HepG2 (cell line): ENCODE data around the gene HELZ. TPM values are rescaled to one million over a fixed set of nuclear protein-coding genes. Genes with fewer than 3 reads are reported as not detected.
A peak's percentile ranks its signal among the peaks of the same experiment; 100 is the strongest.

Experiments
- BHLHE40 ChIP-seq: IDR thresholded peaks from 2 replicates; pipeline ENCODE4 v1.6.1; 2011; ENCODE audit warnings: low read length, improper control_type of control experiment
- ELF3 ChIP-seq: IDR thresholded peaks from 2 replicates; pipeline ENCODE4 v1.6.1; 2016; ENCODE audit warnings: missing genetic modification reagents, missing compliant biosample characterization
- GATAD1 ChIP-seq: IDR thresholded peaks from 2 replicates; pipeline ENCODE4 v1.6.1; 2016; ENCODE audit warnings: missing genetic modification reagents, missing compliant biosample characterization
- HOXA3 ChIP-seq: sonication (generic); formaldehyde crosslinking; IDR thresholded peaks from 2 replicates; pipeline ENCODE4 v1.5.0; 2020; ENCODE audit warnings: missing genetic modification reagents
- KAT8 ChIP-seq: IDR thresholded peaks from 2 replicates; pipeline ENCODE4 v1.6.1; 2016; ENCODE audit warnings: missing genetic modification reagents, missing compliant biosample characterization
- KLF6 ChIP-seq: IDR thresholded peaks from 2 replicates; pipeline ENCODE4 v1.8.0; 2016; ENCODE audit warnings: missing biosample characterization, missing genetic modification reagents
- KLF9 ChIP-seq: IDR thresholded peaks from 2 replicates; pipeline ENCODE4 v1.6.1; 2016; ENCODE audit warnings: low read depth
- NBN ChIP-seq: fragments of 450-650 bp; conservative IDR thresholded peaks from 2 replicates; pipeline ENCODE4 v1.6.1; 2017
- NFIC ChIP-seq: IDR thresholded peaks from 2 replicates; pipeline ENCODE4 v1.6.1; 2012; ENCODE audit warnings: mild to moderate bottlenecking, low read length, inconsistent platforms
- RELA ChIP-seq: sonication (generic); formaldehyde crosslinking; IDR thresholded peaks from 2 replicates; pipeline ENCODE4 v1.4.0; 2020; ENCODE audit warnings: missing genetic modification reagents
- RNF2 ChIP-seq: fragments of 450-650 bp; conservative IDR thresholded peaks from 2 replicates; pipeline ENCODE4 v1.6.1; 2016; ENCODE audit warnings: low read depth
- SAP130 ChIP-seq: IDR thresholded peaks from 2 replicates; pipeline ENCODE4 v1.6.1; 2016; ENCODE audit warnings: low read depth
- SIX4 ChIP-seq: sonication (generic); formaldehyde crosslinking; IDR thresholded peaks from 2 replicates; pipeline ENCODE4 v1.4.0; 2020; ENCODE audit warnings: missing genetic modification reagents
- SSRP1 ChIP-seq: IDR thresholded peaks from 2 replicates; pipeline ENCODE4 v1.6.1; 2016; ENCODE audit warnings: control low read depth
- TBX2 ChIP-seq: sonication (generic); formaldehyde crosslinking; IDR thresholded peaks from 2 replicates; pipeline ENCODE4 v1.5.0; 2020; ENCODE audit warnings: missing genetic modification reagents, mild to moderate bottlenecking, borderline replicate concordance
- YEATS4 ChIP-seq: sonication (generic); formaldehyde crosslinking; IDR thresholded peaks from 2 replicates; pipeline ENCODE4 v1.4.0; 2020; ENCODE audit warnings: missing genetic modification reagents, borderline replicate concordance
- ZBTB1 ChIP-seq: sonication (generic); formaldehyde crosslinking; IDR thresholded peaks from 2 replicates; pipeline ENCODE4 v1.4.0; 2020; ENCODE audit warnings: missing genetic modification reagents, borderline replicate concordance
- ZNF235 ChIP-seq: sonication (generic); formaldehyde crosslinking; IDR thresholded peaks from 2 replicates; pipeline ENCODE4 v1.8.1; 2023; ENCODE audit warnings: mild to moderate bottlenecking, missing genetic modification reagents, borderline replicate concordance
- ZNF264 ChIP-seq: sonication (generic); formaldehyde crosslinking; IDR thresholded peaks from 2 replicates; pipeline ENCODE4 v1.4.0; 2020; ENCODE audit warnings: missing genetic modification reagents
- ZNF292 ChIP-seq: sonication (generic); formaldehyde crosslinking; IDR thresholded peaks from 2 replicates; pipeline ENCODE4 v1.8.1; 2022; ENCODE audit warnings: mild to moderate bottlenecking, low read depth, missing genetic modification reagents, borderline replicate concordance
- ZNF503 ChIP-seq: sonication (generic); formaldehyde crosslinking; IDR thresholded peaks from 2 replicates; pipeline ENCODE4 v1.4.0; 2020; ENCODE audit warnings: missing genetic modification reagents
- ZNF614 ChIP-seq: IDR thresholded peaks from 2 replicates; pipeline ENCODE4 v1.6.1; 2018; ENCODE audit warnings: missing biosample characterization, missing genetic modification reagents, inconsistent platforms, borderline replicate concordance
- ZNF792 ChIP-seq: IDR thresholded peaks from 2 replicates; pipeline ENCODE4 v1.6.1; 2016
- ZZZ3 ChIP-seq: sonication (generic); formaldehyde crosslinking; IDR thresholded peaks from 2 replicates; pipeline ENCODE4 v1.4.0; 2020; ENCODE audit warnings: missing genetic modification reagents, mild to moderate bottlenecking, borderline replicate concordance
- polyA plus RNA-seq, 8 experiments: library from polyadenylated mRNA; depleted of rRNA in 3 of 8; stranded (reverse) in 7 of 8; unstranded in 1 of 8; fragments of >200 nt; fragmentation: Illumina TruSeq in 4 of 8; extraction: Trizol in 4 of 8; gene quantifications; 2 replicates each; pipeline versions ENCODE4 v1.2.1 to v1.2.3, GENCODE V29; 2011 to 2016; ENCODE audit warnings: low read depth in 4 of 8, missing spikeins in 1 of 8, mixed read lengths in 1 of 8; ENCODE audit not compliant: insufficient read depth in 1 of 8
- total RNA-seq, 5 experiments: library from RNA; depleted of rRNA; stranded (reverse); fragments of >200 nt; fragmentation: Illumina TruSeq; extraction: Trizol; gene quantifications; 2 replicates each; pipeline ENCODE4 v1.2.3, GENCODE V29; 2016; ENCODE audit warnings: low read depth in 1 of 5

The HELZ gene
- total and polyA plus RNA-seq, 2 of the 13 experiments (the other 11 are each of a cell fraction or from before 2014, with no cell fraction given) = 35.3 to 52.4 TPM

- TF ChIP-seq ZNF292 (CRISPR knock-in tag) (peak; percentile 49; the same call in 1 of the 2 replicates), ZNF235 (no peak), NBN (no peak), SAP130 (CRISPR knock-in tag) (peak; percentile 55), ZNF264 (CRISPR knock-in tag) (0 out of 2 replicates have a peak, but pooled peaks have one; percentile 46), ZZZ3 (CRISPR knock-in tag) (no peak), SIX4 (CRISPR knock-in tag) (peak; percentile 29; the same call in 1 of the 2 replicates), RELA (CRISPR knock-in tag) (0 out of 2 replicates have a peak, but pooled peaks have one; percentile 59), SSRP1 (CRISPR knock-in tag) (0 out of 2 replicates have a peak, but pooled peaks have one; percentile 70), NFIC (no peak), RNF2 (no peak), BHLHE40 (no peak), YEATS4 (CRISPR knock-in tag) (0 out of 2 replicates have a peak, but pooled peaks have one; percentile 23), ZNF792 (CRISPR knock-in tag) (0 out of 2 replicates have a peak, but pooled peaks have one; percentile 45), KLF6 (CRISPR knock-in tag) (no peak), ELF3 (peak; percentile 62), ZBTB1 (CRISPR knock-in tag) (peak; percentile 51; the same call in 1 of the 2 replicates), ZNF614 (CRISPR knock-in tag) (peak; percentile 37; the same call in 1 of the 2 replicates), GATAD1 (peak; percentile 22; the same call in 1 of the 2 replicates), ZNF503 (peak; percentile 49; the same call in 1 of the 2 replicates), HOXA3 (peak; percentile 53), TBX2 (CRISPR knock-in tag) (peak; percentile 66; the same call in 1 of the 2 replicates), KLF9 (CRISPR knock-in tag) (0 out of 2 replicates have a peak, but pooled peaks have one; percentile 17), KAT8 (CRISPR knock-in tag) (peak; percentile 56; the same call in 1 of the 2 replicates)
These were observed 168.7 kb downstream of the HELZ start (continued) for GRCh38 chr17:67076290-67076689.
